NCI-H526 (cell line): ENCODE measurements around the gene LIN52.
"Not testable (repeated sequence)": the region's sequence is repeated elsewhere in the genome, so short reads cannot be mapped to it uniquely, and the experiment has no call there.

ENCODE experiments used
- DNase-seq, 2 experiments: peaks; one replicate each; lab custom pipeline; 2025; lab: John Stamatoyannopoulos, UW

Gene LIN52

DNA sequence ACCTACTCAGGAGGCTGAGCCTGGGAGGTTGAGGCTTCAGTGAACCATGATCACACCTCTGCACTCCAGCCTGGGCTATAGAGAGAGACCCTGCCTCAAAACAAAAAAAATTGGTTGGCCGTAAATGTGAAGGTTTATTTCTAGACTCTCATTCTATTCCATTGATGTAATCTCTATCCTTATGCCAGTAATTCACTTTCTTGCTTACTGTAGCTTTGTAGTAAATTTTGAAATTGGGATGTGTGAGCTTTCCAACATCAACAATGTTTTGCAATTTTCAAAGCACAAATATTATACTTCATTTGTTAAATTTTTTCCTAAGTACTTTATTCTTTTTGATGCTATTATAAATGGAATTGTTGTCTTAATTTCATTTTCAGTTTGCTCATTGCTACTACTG, 24.6 kb downstream of the LIN52 start:
- DNase-seq, result no peak

DNA sequence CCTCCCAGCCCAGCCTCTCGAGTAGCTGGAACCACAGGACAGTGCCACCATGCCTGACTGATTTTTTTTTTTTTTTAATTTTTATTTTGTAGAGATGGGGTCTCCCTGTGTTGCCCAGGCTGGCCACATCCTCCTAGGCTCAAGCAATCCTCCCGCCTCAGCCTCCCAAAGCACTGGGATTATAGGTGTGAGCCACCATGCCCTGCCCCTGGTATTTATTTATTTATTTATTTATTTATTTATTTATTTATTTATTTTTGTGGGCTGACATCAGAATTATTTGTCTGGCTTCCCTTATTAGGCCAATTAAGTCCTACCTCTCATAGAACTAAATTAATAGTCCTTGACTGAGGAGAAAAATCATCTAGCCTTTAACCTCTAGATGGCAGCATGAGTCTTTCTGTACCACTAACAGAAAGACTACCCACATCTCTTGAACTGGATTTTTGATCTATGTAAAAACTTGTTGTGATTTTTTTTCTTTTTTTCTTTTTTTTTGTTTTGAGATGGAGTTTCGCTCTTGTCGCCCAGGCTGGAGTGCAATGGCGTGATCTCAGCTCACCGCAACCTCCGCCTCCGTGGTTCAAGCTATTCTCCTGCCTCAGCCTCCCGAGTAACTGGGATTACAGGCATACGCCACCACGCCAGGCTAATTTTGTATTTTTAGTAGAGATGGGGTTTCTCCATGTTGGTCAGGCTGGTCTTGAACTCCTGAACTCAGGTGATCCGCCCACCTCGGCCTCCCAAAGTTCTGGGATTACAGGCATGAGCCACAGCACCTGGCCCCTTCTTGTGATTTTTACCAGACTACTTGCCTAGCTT, 26.9 kb downstream of the LIN52 start:
- DNase-seq, result peak; percentile 19 to 71

DNA sequence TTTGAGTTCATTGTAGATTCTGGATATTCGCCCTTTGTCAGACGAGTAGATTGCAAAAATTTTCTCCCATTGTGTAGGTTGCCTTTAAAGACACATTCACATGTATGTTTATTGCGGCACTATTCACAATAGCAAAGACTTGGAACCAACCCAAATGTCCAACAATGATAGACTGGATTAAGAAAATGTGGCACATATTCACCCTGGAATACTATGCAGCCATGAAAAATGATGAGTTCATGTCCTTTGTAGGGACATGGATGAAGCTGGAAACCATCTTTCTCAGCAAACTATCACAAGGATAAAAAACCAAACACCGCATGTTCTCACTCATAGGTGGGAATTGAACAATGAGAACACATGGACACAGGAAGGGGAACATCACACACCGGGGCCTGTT, 40.7 kb downstream of the LIN52 start:
- not testable (repeated sequence) for DNase-seq

DNA sequence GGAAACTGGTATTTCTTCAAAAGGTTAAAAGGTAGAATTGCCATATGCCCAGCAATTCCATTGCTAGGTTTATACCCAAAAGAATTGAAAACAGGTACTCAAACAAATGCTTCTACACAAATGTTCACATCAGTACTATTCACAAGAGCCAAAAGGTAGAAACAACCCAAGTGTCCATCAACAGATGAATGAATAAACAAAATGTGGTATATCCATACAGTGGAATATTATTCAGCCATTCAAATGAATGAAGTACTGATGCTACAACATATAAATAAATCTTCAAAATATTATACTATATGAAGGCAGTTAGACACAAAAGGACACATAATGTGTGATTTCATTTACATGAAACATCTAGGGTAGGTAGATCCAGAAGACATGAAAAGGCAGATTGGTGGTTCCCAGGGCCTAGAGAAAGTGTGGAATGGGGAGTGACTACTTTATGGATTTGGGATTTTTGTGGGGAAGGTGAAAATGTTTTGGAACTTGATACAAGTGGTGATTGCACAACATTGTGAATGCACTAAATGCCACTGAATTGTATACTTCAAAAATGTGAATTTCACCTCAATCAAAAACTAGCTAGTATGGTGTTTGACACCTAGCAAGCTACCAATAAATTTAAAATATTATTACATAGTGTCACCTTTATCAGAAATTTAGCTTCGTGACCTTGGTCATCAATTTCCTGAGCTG, 41.7 kb downstream of the LIN52 start:
- DNase-seq, result no peak

DNA sequence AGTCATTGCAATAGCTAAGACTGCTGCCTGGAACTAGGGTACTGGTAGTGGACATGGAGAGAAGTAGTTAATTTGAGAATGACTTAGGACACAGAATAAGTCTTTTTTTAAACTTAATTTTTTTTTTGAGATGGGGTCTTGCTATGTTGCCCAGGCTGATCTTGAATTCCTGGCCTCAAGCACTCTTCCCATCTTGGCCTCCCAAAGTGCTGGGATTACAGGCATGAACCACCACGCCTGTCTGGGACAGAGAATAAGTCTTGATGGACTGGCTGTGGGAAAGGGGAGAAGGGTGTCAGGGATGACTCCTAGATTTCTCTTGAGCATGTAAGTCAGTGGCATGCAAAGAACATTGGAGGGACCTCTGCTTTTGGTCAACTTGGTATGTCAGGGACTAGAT, 42.9 kb downstream of the LIN52 start:
- no peak for DNase-seq

DNA sequence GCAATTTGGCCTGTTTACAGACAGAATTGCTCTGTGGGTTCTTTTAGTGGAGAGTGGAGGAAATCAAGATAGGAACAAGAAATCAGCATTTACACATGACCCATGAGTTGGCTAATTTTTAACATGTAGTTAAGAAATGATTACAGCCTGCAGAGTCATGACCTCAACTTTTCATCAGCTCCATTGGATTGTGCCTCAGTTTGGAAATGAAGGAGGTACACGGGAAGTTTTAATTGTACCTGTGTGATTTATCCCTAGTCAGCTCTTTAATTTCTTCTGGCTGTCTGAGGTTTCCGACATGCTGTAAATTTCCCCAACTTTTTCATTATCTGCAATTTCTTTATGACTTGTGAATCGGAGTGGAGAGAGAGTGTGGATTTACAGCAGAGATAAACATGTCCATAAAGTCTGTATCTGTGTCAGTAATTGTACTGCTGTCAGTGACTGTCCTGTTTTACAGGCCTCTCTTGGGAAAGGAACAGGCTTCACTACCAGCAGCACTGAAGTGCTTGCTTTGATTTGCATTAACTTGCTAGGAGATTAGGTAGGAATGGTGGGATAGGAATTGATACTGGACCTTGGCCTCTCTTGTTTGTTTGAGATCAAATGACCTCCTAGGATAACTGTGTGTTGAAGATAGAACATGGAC, 49.2 kb downstream of the LIN52 start:
- peak; percentile 25 to 63 for DNase-seq

DNA sequence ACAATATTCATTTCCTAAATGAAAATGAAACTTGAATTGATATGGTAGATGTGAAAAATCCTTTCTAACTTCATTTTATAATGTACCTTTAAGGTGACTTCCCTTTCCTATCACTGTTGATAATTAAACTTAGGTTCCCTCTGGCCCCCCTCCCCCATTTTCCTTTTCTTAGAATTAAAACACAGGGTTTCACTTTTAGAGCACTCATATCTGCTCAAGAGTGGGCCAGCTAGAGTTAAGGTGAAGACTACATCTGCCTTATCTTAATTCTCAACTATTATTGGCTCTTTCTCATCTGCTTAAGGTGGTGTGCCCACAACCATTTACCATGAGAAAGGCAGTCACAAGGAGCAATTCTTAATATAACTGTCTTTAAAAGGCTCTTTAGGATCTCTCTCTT, 49.7 kb downstream of the LIN52 start:
- no peak for DNase-seq

DNA sequence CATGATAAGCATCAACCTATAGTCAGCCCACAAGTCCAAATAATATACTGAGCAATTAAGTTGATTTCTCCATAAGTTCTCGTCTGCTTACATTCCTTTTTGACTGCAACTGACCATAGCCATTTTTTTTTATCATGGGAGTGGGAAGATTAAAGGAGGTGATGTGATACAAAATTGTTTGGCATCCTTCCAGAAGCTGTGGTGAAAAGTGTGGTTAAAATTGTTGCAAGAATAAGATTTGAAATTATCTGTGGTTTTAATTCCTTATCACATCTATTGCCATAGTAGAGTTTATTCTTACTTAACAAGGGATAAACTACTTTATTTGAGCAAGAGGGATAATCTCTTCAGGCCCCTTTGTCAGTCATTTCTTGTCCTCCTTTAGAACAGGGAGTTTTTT, 50.7 kb downstream of the LIN52 start:
- no peak for DNase-seq

DNA sequence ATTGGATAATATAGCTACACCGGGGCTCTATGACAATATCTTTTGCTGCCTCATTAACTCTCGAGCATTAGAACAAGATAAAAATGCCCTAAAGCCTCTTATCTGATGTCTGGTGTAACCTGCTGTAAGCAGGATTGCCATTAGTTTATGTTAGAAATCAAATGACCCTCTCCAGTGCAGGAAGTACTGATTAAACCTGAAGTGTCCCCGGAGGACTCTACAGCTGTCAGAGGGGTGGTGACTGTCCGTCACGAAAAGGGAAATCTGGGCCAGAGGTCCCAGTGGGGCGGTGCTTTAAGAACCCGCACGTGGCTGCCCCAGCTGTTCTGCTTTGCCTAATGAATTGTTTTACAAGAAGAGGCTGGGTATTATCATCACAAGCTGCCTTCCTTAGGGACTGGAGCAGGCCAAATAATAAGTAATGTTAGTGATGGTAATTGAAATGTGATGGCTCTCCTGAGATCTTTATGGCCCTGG, 55.7 kb downstream of the LIN52 start:
- DNase-seq, result peak; percentile 13 to 50

DNA sequence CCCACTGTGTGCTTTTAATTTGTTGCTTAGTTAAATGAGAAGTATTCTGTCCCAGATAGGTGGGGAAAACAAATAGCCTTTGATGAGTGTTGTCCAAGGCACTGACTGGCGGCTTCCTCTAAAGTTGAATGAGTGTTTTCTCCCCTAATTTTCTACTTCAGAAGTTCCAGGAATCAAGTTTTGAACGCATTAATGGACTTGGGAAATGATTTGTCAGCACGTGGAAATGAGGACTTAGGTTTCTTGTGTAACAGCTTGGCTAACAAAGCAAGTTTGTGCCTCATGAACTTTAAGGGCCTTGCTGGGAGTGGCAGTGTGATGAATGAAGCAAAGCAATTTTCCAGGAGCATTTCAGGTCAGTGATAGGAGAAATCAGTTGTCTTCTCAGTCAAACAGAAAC, 56.9 kb downstream of the LIN52 start:
- DNase-seq, result no peak

DNA sequence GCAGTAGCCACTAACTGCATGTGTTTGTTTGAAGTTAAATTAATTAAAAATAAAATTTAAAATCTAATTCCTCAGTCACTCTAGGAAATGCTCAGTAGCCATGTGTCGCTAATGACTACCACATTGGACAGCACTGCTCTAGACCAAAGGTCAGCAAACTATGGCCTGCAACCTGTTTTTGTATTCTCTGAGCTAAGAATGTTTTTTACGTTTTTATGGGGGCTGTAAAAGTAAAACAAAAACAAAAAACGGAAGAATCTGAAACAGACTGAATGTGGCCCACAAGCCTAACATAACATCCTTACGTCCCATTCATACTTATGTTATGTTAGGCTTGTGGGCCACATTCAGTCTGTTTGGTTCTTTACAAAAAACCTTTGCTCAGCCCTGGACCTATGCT, 57.8 kb downstream of the LIN52 start:
- no peak for DNase-seq

DNA sequence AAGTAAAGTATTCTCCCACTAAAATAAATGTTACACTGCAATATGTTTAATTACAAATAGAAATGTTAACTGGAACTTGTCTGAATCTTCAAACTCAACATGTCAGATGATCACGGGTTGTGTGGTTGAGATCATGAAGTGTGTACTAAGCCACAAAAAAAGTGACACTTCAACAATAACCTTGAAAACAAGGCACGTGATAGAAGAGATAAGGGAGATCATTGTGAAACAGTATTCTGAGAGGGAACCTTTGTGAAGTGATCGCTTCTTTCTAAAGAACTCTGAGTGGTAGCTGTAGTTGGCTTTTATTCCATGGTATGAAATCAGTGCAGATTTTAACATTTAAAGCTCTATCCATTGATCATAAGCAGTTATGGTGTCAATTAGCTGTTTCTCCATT, 60.0 kb downstream of the LIN52 start:
- DNase-seq, result no peak

DNA sequence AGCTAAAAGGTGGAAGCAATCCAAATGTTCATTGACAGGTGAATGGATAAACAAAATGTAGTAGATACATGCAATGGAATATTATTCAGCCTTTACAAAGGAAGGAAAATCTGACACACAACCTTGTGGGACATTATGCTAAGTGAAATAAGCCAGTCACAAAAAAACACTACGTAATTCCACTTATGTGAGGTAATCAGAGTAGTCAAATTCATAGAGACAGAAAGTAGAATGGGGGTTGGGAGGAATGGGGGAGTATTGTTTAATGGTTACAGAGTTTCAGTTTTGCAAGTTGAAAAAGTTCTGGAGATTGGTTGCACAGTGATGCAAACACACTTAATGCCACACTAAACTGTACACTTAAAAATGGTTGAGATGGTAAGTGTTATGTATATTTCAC, 62.8 kb downstream of the LIN52 start:
- no peak for DNase-seq

DNA sequence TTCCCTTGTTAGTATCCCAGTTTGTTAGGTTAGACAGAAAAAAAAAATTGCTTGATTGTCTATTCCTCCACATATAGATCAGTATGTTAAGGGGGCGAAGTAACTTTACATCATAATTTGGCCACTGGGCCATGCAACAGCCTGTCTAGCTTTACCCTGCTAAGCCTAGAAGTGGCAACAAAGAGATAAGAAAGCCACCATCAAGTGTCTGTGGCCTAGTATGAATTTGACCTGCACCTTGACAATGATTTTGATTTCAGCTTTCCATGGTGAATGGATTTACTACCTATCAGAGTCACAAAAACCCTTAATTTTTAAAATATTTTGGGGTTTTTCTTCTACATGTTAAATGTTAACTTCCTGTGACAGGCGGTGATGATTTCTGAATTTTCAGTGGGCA, 63.9 kb downstream of the LIN52 start:
- no peak for DNase-seq

DNA sequence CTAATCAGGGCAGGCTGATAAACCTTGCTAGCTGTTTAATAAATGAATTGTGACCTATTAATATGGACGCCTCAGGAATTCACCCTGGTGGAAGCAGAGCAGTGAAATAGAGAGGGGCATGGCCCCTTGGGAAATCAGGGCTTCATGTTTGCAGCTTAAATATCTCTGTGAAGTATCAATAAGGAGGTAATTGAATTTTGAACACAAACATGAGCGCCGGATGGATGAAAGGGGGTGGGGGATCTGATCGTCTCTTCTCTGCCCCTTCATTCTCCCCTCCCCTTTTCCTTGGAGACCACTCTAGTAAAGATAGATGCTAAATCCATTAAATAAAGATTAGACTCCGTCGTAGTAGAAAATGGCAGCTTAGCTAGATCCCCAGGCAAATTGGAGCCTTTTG, 70.5 kb downstream of the LIN52 start:
- DNase-seq, result no peak

DNA sequence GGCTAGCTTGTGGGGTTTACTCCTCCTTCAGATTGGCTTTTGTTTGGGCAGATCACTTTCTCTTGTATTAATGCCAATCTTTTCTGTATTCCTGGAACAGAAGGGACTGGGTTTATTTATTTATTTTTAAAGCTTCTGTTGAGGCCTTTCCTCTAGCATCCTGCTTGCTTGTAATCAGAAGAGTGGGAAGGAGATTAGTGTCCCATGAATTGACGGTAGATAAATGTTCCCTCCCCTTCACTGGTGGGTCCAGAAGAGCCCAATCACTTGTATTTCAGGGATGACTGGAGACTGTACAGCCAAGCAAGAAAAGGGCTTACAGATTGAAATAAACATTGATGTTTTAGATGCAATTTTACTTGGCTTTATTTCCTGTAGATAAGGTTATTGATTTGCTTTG, 71.0 kb downstream of the LIN52 start:
- no peak for DNase-seq

DNA sequence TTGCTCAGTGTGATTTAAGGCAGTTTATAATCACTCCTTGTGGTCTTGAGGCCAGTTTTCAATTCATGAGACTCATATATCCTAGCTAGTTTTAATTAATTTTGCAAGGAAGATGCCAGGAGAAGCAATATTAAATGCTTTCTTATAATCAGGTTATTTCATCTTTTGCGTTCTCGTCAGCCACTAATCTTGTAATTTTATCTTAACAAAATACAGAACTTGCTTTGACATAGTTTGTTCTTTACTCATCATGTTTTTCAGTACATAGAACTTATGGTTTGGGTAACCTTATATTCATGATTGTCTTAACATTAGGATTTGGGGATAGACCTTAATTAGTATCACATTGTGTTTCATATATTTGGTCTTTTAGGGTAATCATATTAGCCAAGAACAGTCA, 76.0 kb downstream of the LIN52 start:
- no peak for DNase-seq

DNA sequence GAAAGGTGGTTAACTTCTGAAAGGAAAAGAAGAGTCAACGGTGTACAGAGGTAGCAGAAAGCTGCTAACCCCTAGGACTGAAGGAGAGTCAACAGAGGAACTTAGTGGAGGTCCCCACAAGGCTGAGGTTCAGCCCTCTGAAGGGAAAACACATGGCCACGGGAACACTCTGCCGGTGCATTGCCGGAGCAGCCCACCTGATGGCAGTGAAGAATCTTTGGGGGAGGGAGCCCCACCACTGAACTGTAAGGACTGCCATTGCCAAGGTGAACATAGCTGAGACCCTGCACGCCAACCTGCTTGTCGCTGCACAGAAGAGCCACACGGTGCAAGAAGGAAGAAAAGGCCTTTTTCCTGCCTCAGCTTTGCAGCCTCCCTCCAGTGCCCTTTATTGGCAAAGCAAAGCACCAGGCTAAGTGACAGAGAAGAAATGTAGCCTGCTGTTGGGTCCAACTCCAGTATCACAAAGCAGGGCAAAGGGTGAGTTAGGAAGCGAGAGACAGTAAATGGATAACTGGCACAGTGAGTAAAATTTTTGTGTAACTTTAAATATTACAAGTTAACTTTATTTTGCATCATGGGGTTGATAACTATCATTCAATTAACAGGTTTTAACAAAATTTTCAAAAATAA, 76.9 kb downstream of the LIN52 start:
- DNase-seq, result no peak

DNA sequence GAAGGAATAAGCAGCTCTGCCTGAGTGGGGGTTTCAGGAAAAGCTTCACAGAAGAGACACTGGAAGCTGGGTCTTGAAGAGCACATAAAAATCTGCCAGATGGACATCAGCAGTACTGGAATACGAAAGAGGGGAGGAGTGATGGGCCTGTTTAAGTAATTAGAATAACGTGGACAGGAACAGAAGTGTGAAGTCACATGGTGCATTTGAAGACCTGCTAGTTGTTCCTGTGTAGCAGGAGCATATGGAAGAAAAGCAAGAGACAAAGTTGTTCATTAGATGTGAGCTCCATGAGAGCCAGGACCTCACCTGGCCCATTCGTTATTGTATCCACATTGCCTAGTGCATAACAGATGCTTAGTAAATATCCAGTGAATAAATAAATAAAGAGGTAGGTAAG, 85.2 kb downstream of the LIN52 start:
- DNase-seq, result no peak

DNA sequence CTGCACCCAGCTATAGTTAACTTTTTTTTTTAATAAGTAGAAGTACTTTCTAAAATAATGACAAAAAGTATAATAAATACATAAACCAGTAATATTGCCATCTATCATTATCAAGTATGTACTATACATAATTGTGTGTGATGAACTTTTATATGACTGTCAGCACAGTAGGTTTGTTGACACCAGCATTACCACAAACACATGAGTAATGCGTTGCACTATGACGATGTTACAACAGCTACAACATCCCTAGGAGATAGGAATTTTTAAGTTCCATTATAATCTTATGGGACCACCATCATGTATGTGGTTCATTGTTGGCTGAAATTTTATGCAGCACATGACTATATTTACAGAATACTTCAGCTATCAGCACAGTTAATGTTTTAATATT, 91.6 kb downstream of the LIN52 start:
- no peak for DNase-seq

DNA sequence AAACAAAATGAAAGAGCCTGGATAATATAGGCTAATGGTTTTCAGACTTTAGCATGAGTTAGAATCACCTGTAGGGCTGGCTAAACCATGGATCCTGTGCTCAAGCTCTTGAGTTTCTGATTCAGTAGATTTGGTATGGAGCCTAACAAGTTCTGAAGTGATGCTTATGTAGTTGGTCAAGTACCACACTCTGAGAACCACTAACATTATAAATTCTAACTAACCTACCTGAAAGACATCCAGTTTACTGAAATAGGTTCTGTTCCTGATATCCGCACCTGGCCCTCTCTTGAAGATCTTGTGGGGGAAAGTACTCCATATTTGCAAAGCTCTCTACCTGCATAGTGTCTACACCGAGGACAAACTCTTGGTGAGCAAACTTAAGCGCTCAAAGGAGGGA, 95.1 kb downstream of the LIN52 start:
- no peak for DNase-seq

DNA sequence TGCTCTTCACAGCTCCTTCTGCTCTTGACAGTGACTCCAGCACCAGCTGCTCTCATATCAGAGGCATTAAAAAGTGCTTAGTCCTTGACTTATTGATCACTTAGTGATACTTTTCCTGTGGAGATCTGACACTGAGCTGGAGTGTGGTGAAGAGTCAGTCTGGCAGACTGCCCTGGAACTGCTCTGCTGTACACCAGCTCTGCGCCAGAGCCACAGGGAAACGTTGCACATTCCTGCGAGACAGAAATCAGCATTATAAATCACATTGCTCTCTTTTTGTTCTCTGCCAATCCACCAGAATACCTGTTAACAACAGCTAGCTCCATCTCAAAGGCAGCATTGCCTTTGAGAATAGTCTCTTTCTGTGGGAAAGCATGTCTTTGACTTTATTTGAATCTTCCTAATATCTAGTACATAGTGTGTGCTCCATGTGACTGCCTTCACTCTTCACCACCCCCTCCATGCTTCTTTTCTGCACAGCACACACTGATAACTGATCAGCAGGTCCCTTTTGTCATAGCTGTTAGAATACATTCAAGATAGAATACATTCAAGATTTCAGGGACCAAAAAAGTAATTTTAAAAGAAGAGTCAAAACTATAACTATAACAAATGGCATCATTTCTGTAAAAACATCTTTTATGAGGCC, 106.3 kb downstream of the LIN52 start:
- DNase-seq, result no peak
